ENCODE measurements around the gene RPL37. TPM values are rescaled to one million over a fixed set of nuclear protein-coding genes. Genes with fewer than 3 reads are reported as not detected.
"Not testable (repeated sequence)": the region's sequence is repeated elsewhere in the genome, so short reads cannot be mapped to it uniquely, and the experiment has no call there.

The RPL37 gene
- total RNA-seq (2,698 TPM), polyA plus RNA-seq (ENCODE audit: insufficient read depth in 1 of 8, insufficient read length in 8 of 8, low replicate concordance in 1 of 8) (1,000 to 10,000 TPM; 2,591 to 3,655 (median 2,970) TPM)
- long read RNA-seq, donor 1, full-length matches to known transcripts: 433 of 745 reads
- long read RNA-seq, donor 1, partial matches to known transcripts: 312 of 745 reads
- long read RNA-seq, donor 1, other reads (novel, unspliced or antisense): 0 of 745 reads
- long read RNA-seq, donor 2, full-length matches to known transcripts: 119 of 199 reads
- long read RNA-seq, donor 2, partial matches to known transcripts: 80 of 199 reads
- long read RNA-seq, donor 2, other reads (novel, unspliced or antisense): 0 of 199 reads
- long read RNA-seq, donor 3, full-length matches to known transcripts: 374 of 603 reads
- long read RNA-seq, donor 3, partial matches to known transcripts: 216 of 603 reads
- long read RNA-seq, donor 3, other reads (novel, unspliced or antisense): 13 of 603 reads
- long read RNA-seq, donor 4, full-length matches to known transcripts: 594 of 866 reads
- long read RNA-seq, donor 4, partial matches to known transcripts: 246 of 866 reads
- long read RNA-seq, donor 4, other reads (novel, unspliced or antisense): 26 of 866 reads
- long read RNA-seq, donor 5, full-length matches to known transcripts: 2,377 of 3,206 reads
- long read RNA-seq, donor 5, partial matches to known transcripts: 794 of 3,206 reads
- long read RNA-seq, donor 5, other reads (novel, unspliced or antisense): 35 of 3,206 reads
- long read RNA-seq, donor 6, full-length matches to known transcripts: 2,260 of 3,159 reads
- long read RNA-seq, donor 6, partial matches to known transcripts: 776 of 3,159 reads
- long read RNA-seq, donor 6, other reads (novel, unspliced or antisense): 123 of 3,159 reads
- long read RNA-seq, donor 7, full-length matches to known transcripts: 1,873 of 2,588 reads
- long read RNA-seq, donor 7, partial matches to known transcripts: 693 of 2,588 reads
- long read RNA-seq, donor 7, other reads (novel, unspliced or antisense): 22 of 2,588 reads
- long read RNA-seq, donor 8, full-length matches to known transcripts: 957 of 1,636 reads
- long read RNA-seq, donor 8, partial matches to known transcripts: 625 of 1,636 reads
- long read RNA-seq, donor 8, other reads (novel, unspliced or antisense): 54 of 1,636 reads
- long read RNA-seq, donor 9, full-length matches to known transcripts: 1,382 of 1,818 reads
- long read RNA-seq, donor 9, partial matches to known transcripts: 381 of 1,818 reads
- long read RNA-seq, donor 9, other reads (novel, unspliced or antisense): 55 of 1,818 reads
- long read RNA-seq, donor 10, full-length matches to known transcripts: 1,174 of 2,105 reads
- long read RNA-seq, donor 10, partial matches to known transcripts: 848 of 2,105 reads
- long read RNA-seq, donor 10, other reads (novel, unspliced or antisense): 83 of 2,105 reads
- long read RNA-seq, donor 11, full-length matches to known transcripts: 1,233 of 1,761 reads
- long read RNA-seq, donor 11, partial matches to known transcripts: 461 of 1,761 reads
- long read RNA-seq, donor 11, other reads (novel, unspliced or antisense): 67 of 1,761 reads

- Histone ChIP-seq H3K4me3 (ENCODE audit: low read length) (peak within 1 kb of the TSS; percentile 85), H3K27me3 (ENCODE audit: control insufficient read depth, insufficient read depth, low read length) (no peaks in the 10 kb centered on the region), H3K9me3 (replicated peaks; ENCODE audit: control insufficient read depth, low read depth, low read length) (no peaks in the 10 kb centered on the region), H3K36me3 (ENCODE audit: control insufficient read depth, insufficient read depth, low read length) (peaks cover 34% of the 10 kb centered on the region), H3K27ac (ENCODE audit: low read length) (peak within 1 kb of the TSS; percentile 96), H3K4me1 (ENCODE audit: control insufficient read depth, insufficient read depth, low read length) (peaks cover 15% of the 10 kb centered on the region)
- DNase-seq: peak; percentile 99
- under 1% methylated on average over 39 of the region's 61 CpGs for WGBS (ENCODE audit: insufficient coverage)
Observed at GRCh38 chr5:40834849-40835787, at the start of gene RPL37. RPL37 (minus strand) TSS chr5:40835222; CDS start chr5:40835185, 37 bp downstream.

GRCh38 chr5:40883051-40883450 lies 48.0 kb upstream of the RPL37 start:
- H3K27me3 ChIP-seq (ENCODE audit: control insufficient read depth, insufficient read depth, low read length); H3K4me1 ChIP-seq (ENCODE audit: control insufficient read depth, insufficient read depth, low read length); H3K36me3 ChIP-seq (ENCODE audit: control insufficient read depth, insufficient read depth, low read length); H3K9me3 ChIP-seq (replicated peaks; ENCODE audit: control insufficient read depth, low read depth, low read length); DNase-seq; H3K4me3 ChIP-seq (ENCODE audit: low read length); H3K27ac ChIP-seq (ENCODE audit: low read length): not testable (repeated sequence)
- WGBS (ENCODE audit: insufficient coverage): no CpG with 5 or more reads among the region's 1 CpG

- 97% methylated on average over 4 of the region's 4 CpGs for WGBS (ENCODE audit: insufficient coverage)
- DNase-seq: no peak
Observed at GRCh38 chr5:40882291-40882690, 47.3 kb upstream of the RPL37 start.

GRCh38 chr5:40879163-40879942 lies 44.3 kb upstream of the RPL37 start:
- no peaks in the 10 kb centered on the region for H3K4me1 ChIP-seq (ENCODE audit: control insufficient read depth, insufficient read depth, low read length)
- no peaks in the 10 kb centered on the region for H3K9me3 ChIP-seq (replicated peaks; ENCODE audit: control insufficient read depth, low read depth, low read length)
- WGBS (ENCODE audit: insufficient coverage): no CpG with 5 or more reads among the region's 10 CpGs
- DNase-seq: peak; percentile 44
- no peak overlapping the region for H3K4me3 ChIP-seq (ENCODE audit: low read length)
- no peaks in the 10 kb centered on the region for H3K36me3 ChIP-seq (ENCODE audit: control insufficient read depth, insufficient read depth, low read length)
- no peak overlapping the region for H3K27ac ChIP-seq (ENCODE audit: low read length)
- H3K27me3 ChIP-seq (ENCODE audit: control insufficient read depth, insufficient read depth, low read length): no peaks in the 10 kb centered on the region

More at GRCh38 chr5:40882291-40882690, 47.3 kb upstream of the RPL37 start:
- H3K4me3 ChIP-seq (ENCODE audit: low read length): no peak overlapping the region
- H3K27me3 ChIP-seq (ENCODE audit: control insufficient read depth, insufficient read depth, low read length): no peaks in the 10 kb centered on the region
- no peaks in the 10 kb centered on the region for H3K36me3 ChIP-seq (ENCODE audit: control insufficient read depth, insufficient read depth, low read length)
- H3K4me1 ChIP-seq (ENCODE audit: control insufficient read depth, insufficient read depth, low read length): no peaks in the 10 kb centered on the region
- H3K27ac ChIP-seq (ENCODE audit: low read length): no peak overlapping the region
- no peaks in the 10 kb centered on the region for H3K9me3 ChIP-seq (replicated peaks; ENCODE audit: control insufficient read depth, low read depth, low read length)

- 87% methylated on average over 4 of the region's 6 CpGs for WGBS (ENCODE audit: insufficient coverage)
- Histone ChIP-seq H3K9me3 (replicated peaks; ENCODE audit: control insufficient read depth, low read depth, low read length) (no peaks in the 10 kb centered on the region), H3K4me3 (ENCODE audit: low read length) (no peak overlapping the region), H3K4me1 (ENCODE audit: control insufficient read depth, insufficient read depth, low read length) (no peaks in the 10 kb centered on the region), H3K27me3 (ENCODE audit: control insufficient read depth, insufficient read depth, low read length) (no peaks in the 10 kb centered on the region), H3K36me3 (ENCODE audit: control insufficient read depth, insufficient read depth, low read length) (no peaks in the 10 kb centered on the region), H3K27ac (ENCODE audit: low read length) (no peak overlapping the region)
- no peak for DNase-seq
Observed at GRCh38 chr5:40877371-40877988, 42.5 kb upstream of the RPL37 start.

- H3K4me1 ChIP-seq (ENCODE audit: control insufficient read depth, insufficient read depth, low read length): no peaks in the 10 kb centered on the region
- no peaks in the 10 kb centered on the region for H3K9me3 ChIP-seq (replicated peaks; ENCODE audit: control insufficient read depth, low read depth, low read length)
- H3K27me3 ChIP-seq (ENCODE audit: control insufficient read depth, insufficient read depth, low read length): no peaks in the 10 kb centered on the region
- no peak for DNase-seq
- no peaks in the 10 kb centered on the region for H3K36me3 ChIP-seq (ENCODE audit: control insufficient read depth, insufficient read depth, low read length)
- H3K27ac ChIP-seq (ENCODE audit: low read length): no peak overlapping the region
- H3K4me3 ChIP-seq (ENCODE audit: low read length): no peak overlapping the region
- no CpG with 5 or more reads among the region's 3 CpGs for WGBS (ENCODE audit: insufficient coverage)
Observed at GRCh38 chr5:40875958-40876357, 40.9 kb upstream of the RPL37 start.

GRCh38 chr5:40873286-40873880 lies 38.4 kb upstream of the RPL37 start:
- Histone ChIP-seq H3K27ac (ENCODE audit: low read length) (no peak overlapping the region), H3K9me3 (replicated peaks; ENCODE audit: control insufficient read depth, low read depth, low read length) (no peaks in the 10 kb centered on the region), H3K27me3 (ENCODE audit: control insufficient read depth, insufficient read depth, low read length) (no peaks in the 10 kb centered on the region), H3K4me3 (ENCODE audit: low read length) (no peak overlapping the region), H3K36me3 (ENCODE audit: control insufficient read depth, insufficient read depth, low read length) (no peaks in the 10 kb centered on the region), H3K4me1 (ENCODE audit: control insufficient read depth, insufficient read depth, low read length) (no peaks in the 10 kb centered on the region)
- no peak for DNase-seq
- 96% methylated on average over 3 of the region's 3 CpGs for WGBS (ENCODE audit: insufficient coverage)

- H3K4me1 ChIP-seq (ENCODE audit: control insufficient read depth, insufficient read depth, low read length); H3K27ac ChIP-seq (ENCODE audit: low read length); H3K36me3 ChIP-seq (ENCODE audit: control insufficient read depth, insufficient read depth, low read length); H3K9me3 ChIP-seq (replicated peaks; ENCODE audit: control insufficient read depth, low read depth, low read length); DNase-seq; H3K27me3 ChIP-seq (ENCODE audit: control insufficient read depth, insufficient read depth, low read length); H3K4me3 ChIP-seq (ENCODE audit: low read length): not testable (repeated sequence)
- WGBS (ENCODE audit: insufficient coverage): 69% methylated on average over 2 of the region's 8 CpGs
Observed at GRCh38 chr5:40872253-40872652, 37.2 kb upstream of the RPL37 start.
